Articular chondrocyte of knee joint (primary cell): ENCODE measurements around the gene FLG2. TPM values are rescaled to one million over a fixed set of nuclear protein-coding genes. Genes with fewer than 3 reads are reported as not detected.

Experiments
- small RNA-seq: library from RNA; depleted of rRNA; stranded (forward); fragments of <200 nt; gene quantifications from one replicate; pipeline ENCODE3, GENCODE V24; 2012
- total RNA-seq: library from RNA; depleted of rRNA; stranded (reverse); fragments of >200 nt; gene quantifications from 2 replicates; pipeline ENCODE4 v1.2.3, GENCODE V29; 2012

The FLG2 gene
- not detected in 2 replicates for total RNA-seq

DNA sequence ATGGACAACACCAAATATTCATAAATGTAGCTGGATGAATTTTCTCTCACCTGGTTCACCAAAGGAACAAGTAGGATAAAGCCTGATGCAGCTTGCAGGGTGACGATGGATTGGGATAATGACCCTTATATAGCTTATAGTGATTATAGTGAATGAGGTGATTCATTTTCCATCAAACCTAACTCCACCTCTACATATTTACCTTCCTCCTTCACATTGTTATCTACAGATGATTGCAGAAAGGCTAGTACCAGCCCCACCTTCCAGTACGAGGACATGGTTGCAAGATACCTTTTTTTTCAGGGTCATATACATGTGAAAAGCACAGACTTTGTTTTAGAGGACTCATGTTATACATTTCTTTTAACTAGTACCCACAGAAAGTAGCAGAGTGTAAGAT, at the start of gene FLG2:
Gene FLG2, minus strand, starts transcription at position 101 of the 400 bp plus-strand sequence. CDS start 1,122 bp downstream, outside the sequence.

DNA sequence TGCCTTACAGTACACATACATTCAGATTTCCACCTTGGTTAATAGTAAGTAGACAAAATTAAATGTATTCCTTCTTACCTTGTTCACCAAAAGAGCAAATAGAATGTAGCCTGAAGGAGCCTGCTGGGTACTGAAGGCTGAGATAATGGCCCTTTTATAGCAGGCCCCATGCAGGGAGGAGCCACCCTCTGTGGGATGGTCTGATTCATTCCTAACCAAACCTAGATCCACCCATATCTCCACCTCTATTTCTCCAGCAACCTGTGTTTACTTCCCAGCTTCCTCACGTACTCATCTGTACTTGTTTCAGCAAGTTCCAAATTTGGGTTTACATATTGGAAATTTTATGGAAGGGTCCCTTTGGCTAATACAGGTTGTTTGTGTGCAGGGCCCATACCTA, 34.7 kb downstream of the FLG2 start, which contains the start of gene FLG:
Gene FLG, minus strand, starts transcription at position 129 of the 400 bp plus-strand sequence. CDS start 9,783 bp downstream, outside the sequence.

Small RNAs within 50 kb of the gene (small RNA-seq; reads per million reads assigned to genes)
- not detected for gene HMGN3P1

Other genes with a start within 250 kb of the FLG2 start
- under 0.01 TPM in 1 of 2 replicates, not detected in the other for gene TCHH, start 244.6 kb downstream of the FLG2 start, total RNA-seq
- gene RPTN, start 200.8 kb downstream of the FLG2 start, total RNA-seq: 0.13 and 0.54 TPM in 2 replicates
- gene HRNR, start 135.8 kb downstream of the FLG2 start, total RNA-seq: not detected in 2 replicates
- gene FLG, start 34.8 kb downstream of the FLG2 start, total RNA-seq: under 0.01 and 0.54 TPM in 2 replicates
- gene CRNN, start 54.3 kb upstream of the FLG2 start, total RNA-seq: not detected in 2 replicates
- not detected in 2 replicates for gene LCE5A, start 150.8 kb upstream of the FLG2 start, total RNA-seq
- not detected in 2 replicates for gene CRCT1, start 154.5 kb upstream of the FLG2 start, total RNA-seq
- gene LCE3E, start 206.8 kb upstream of the FLG2 start, total RNA-seq: not detected in 2 replicates
- gene LCE3D, start 220.5 kb upstream of the FLG2 start, total RNA-seq: not detected in 2 replicates
- gene LCE3C, start 240.2 kb upstream of the FLG2 start, total RNA-seq: not detected in 2 replicates